Heart right ventricle (tissue), 16 donors: Measurements from ENCODE around the gene CDK14. TPM values are rescaled to one million over a fixed set of nuclear protein-coding genes. Genes with fewer than 3 reads are reported as not detected.

ENCODE experiments used
- ATAC-seq, 8 donors: fragments of 200-7000 bp; cut with Tn5 transposase; one replicate each; pipeline ENCODE4 v1.9.1; 2020; ENCODE audit warnings: mild to moderate bottlenecking in 8 of 8, moderate library complexity in 8 of 8, moderate number of reproducible peaks in 1 of 8
- DNase-seq, 2 donors: peaks; one replicate each; pipeline ENCODE4 v3.0.0-alpha.2; 2020
- H3K27ac ChIP-seq, 10 donors: fragments of 200-600 bp; sonication (generic) in 2 of 10; one replicate each; pipeline versions ENCODE4 v1.5.0 to v1.8.0; 2020 to 2022; ENCODE audit warnings: mild to moderate bottlenecking in 3 of 10
- H3K27me3 ChIP-seq, 7 donors: fragments of 200-600 bp; one replicate each; pipeline ENCODE4 v1.8.0; 2021 to 2022; ENCODE audit warnings: mild to moderate bottlenecking in 2 of 7
- H3K36me3 ChIP-seq, 9 donors: fragments of 200-600 bp; sonication (generic) in 1 of 9; one replicate each; pipeline versions ENCODE4 v1.5.0 to v1.8.0; 2020 to 2022; ENCODE audit warnings: mild to moderate bottlenecking in 2 of 9
- H3K4me1 ChIP-seq, 9 donors: fragments of 200-600 bp; sonication (generic) in 1 of 9; one replicate each; pipeline versions ENCODE4 v1.5.0 to v1.8.0; 2020 to 2022; ENCODE audit warnings: mild to moderate bottlenecking in 4 of 9
- H3K4me3 ChIP-seq, 10 donors: fragments of 200-600 bp; sonication (generic) in 2 of 10; one replicate each; pipeline versions ENCODE4 v1.5.0 to v1.8.0; 2020 to 2022; ENCODE audit warnings: mild to moderate bottlenecking in 7 of 10, moderate library complexity in 2 of 10
- H3K9me3 ChIP-seq, 11 donors: fragments of 200-600 bp in 10 of 11; sonication (generic) in 2 of 11; one replicate each; pipeline versions ENCODE4 v1.5.0 to v1.8.0; 2013 to 2022; ENCODE audit warnings: mild to moderate bottlenecking in 2 of 11, control low read depth in 1 of 11, moderate library complexity in 1 of 11
- WGBS, 2 donors: extraction: QIAGEN DNeasy Blood & Tissue Kit; methylation state at CpG; one replicate each; pipeline ENCODE4 v1.1.7; 2013; ENCODE audit warnings: inconsistent platforms in 1 of 2; 5-methylcytosine and 5-hydroxymethylcytosine counted together
- intact Hi-C, 10 donors: fragments of 100-400 bp; cut with DNase I; formaldehyde crosslinking; loops; one replicate each; pipeline versions ENCODE4 v1.11.1 to v1.14.2; 2022
- polyA plus RNA-seq, 2 donors: library from polyadenylated mRNA; stranded (reverse); fragments of 200-250 nt; gene quantifications; one replicate each; pipeline ENCODE4 v1.2.3, GENCODE V29; 2013
- total RNA-seq, 10 donors: library from RNA; stranded (reverse); fragmentation: NEBNext Ultra II Directional in 3 of 10; extraction: Animal tissue kit (Norgen Biotek cat#: 25700) in 3 of 10; gene quantifications; one replicate each; pipeline versions ENCODE4 v1.2.1 to v1.2.4, GENCODE V29; 2021 to 2023
- TF ChIP-seq, protein P1 (sequence below), 9 donors: fragments of 200-600 bp; sonication (generic) in 2 of 9; IDR thresholded peaks; one replicate each; pipeline versions ENCODE4 v1.5.0 to v1.8.0; 2021 to 2022; ENCODE audit warnings: antibody characterized with exemption in 9 of 9, mild to moderate bottlenecking in 5 of 9, moderate library complexity in 1 of 9
- donor health status: Arrhythmogenic right ventricular cardiomyopathy.
- donor health status: ischemic (EF 13 %, LVEDD 7.1; RV severe dilation, severe dysfunction).
- donor health status: healthy with polysubstance abuse.
- donor health status: DM: no; HTN: yes; CAD: no.
- donor health status: DM: no; HTN: no; CAD: no.
- donor health status: ischemic (EF 25% LVEDD 6.9; RV normal size, moderate dysfunction).
- donor health status: ischemic (EF 25% LVEDD 5.7; RV mildly dilated, moderate dysfunction).
- donor health status: healthy.
- donor health status: DM: yes; HTN: yes; CAD: no.
- donor health status: Ischemic cardiomyopathy.
- donor health status: ischemic (EF 35%, LVEDD 5.7; RV mildly dilated, moderate dysfunction).
- donor health status: nonischemic (EF 11% LVEDD 7.7; RV severe dilation, severe dysfunction).
- donor health status: DM: yes; HTN: yes; CAD: no.
- donor health status: PGD.
- donor health status: ischemic (EF 29% LVEDD 5.4; RV normal size, mild dysfunction).
- donor health status: nonischemic (EF 23%, LVEDD 6.1; RV moderate dilation, normal function).

CDK14 gene
- total and polyA plus RNA-seq, 12 donors: 3.9 to 36.5 (median 21.4) TPM

DNA sequence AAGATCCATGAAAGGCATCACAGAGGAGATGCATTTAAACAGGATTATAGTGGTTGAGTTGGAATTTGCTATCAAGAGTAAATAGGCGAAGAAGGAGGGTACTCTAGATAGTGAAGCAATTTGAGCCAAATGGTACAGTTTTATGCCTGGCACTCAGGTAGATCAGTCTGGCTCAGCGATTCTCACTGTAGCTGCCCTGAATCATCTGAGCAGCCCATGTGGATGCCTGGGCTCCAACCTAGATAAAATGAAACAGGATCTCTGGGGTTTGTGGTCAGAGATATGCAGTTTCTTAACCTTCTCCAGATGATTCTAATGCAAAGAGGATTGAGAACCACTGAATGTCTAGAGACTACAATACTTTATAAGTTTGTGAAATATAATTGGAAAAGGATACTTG, 386.1 kb downstream of the CDK14 start:
- H3K9me3 ChIP-seq: peaks cover 0 to 12% (median 0%) of the 10 kb centered on the region in 11 donors
- ATAC-seq: no peak
- intact Hi-C loops: no loop called here
- H3K4me3 ChIP-seq: no peak overlapping the region
- H3K36me3 ChIP-seq: peaks cover 0 to 8% (median 0%) of the 10 kb centered on the region in 9 donors
- TF ChIP-seq, protein P1, sequence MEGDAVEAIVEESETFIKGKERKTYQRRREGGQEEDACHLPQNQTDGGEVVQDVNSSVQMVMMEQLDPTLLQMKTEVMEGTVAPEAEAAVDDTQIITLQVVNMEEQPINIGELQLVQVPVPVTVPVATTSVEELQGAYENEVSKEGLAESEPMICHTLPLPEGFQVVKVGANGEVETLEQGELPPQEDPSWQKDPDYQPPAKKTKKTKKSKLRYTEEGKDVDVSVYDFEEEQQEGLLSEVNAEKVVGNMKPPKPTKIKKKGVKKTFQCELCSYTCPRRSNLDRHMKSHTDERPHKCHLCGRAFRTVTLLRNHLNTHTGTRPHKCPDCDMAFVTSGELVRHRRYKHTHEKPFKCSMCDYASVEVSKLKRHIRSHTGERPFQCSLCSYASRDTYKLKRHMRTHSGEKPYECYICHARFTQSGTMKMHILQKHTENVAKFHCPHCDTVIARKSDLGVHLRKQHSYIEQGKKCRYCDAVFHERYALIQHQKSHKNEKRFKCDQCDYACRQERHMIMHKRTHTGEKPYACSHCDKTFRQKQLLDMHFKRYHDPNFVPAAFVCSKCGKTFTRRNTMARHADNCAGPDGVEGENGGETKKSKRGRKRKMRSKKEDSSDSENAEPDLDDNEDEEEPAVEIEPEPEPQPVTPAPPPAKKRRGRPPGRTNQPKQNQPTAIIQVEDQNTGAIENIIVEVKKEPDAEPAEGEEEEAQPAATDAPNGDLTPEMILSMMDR (IDR thresholded peaks at IDR 0.05): no peak
- peaks cover 0 to 3% (median 0%) of the 10 kb centered on the region in 9 donors for H3K4me1 ChIP-seq
- no peak overlapping the region for H3K27ac ChIP-seq
- no peaks in the 10 kb centered on the region for H3K27me3 ChIP-seq
- DNase-seq: no peak
- WGBS, 2 donors: 97% methylated on average over 2 of the region's 2 CpGs

DNA sequence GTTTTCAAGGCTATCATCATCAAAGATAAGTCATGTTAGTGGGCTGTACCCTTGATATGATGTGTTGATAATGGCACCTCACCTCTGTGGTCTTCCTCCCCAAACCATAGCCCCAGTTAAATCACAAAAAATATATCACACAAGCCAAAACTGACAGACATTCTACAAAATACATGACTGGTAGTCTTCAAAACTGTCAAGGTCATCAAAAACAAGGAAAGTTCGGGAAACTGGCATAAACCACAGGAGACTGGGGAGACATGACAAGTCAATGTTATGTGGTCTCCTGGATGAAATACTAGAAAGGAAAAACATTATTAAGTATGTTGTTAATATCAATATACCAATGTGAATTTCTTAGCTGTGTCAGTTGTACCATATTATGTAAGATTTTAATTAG, 388.6 kb downstream of the CDK14 start:
- Histone ChIP-seq H3K4me1 (peaks cover 0 to 18% (median 6%) of the 10 kb centered on the region in 9 donors), H3K9me3 (peaks cover 0 to 11% (median 0%) of the 10 kb centered on the region in 11 donors), H3K27me3 (no peaks in the 10 kb centered on the region), H3K27ac (no peak overlapping the region), H3K36me3 (peaks cover 0 to 8% (median 0%) of the 10 kb centered on the region in 9 donors), H3K4me3 (no peak overlapping the region)
- TF ChIP-seq, protein P1 (IDR thresholded peaks at IDR 0.05): no peak
- intact Hi-C loops: no loop called here
- no peak for DNase-seq
- WGBS, 2 donors: 94 to 97% methylated on average over 1 of the region's 1 CpG
- ATAC-seq: no peak

DNA sequence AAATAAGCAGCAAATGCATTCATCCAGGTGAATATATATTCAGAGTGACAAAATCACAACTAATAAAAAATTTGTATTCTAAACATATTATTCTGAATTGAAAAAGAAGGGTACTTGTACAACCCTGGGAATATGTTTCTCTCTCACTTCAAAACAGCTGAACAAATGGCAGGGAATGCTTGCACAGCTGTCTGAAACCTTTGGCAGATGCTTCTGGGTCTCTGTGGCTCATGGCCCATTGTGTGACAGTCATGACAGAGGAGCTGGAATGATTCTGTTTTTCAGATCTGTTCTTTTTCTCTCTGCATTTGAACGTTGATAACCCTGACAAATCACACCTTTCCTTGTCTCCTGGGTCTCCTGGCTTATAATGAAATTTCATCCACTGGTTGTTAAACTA, 392.4 kb downstream of the CDK14 start:
- peak in 5 of 8 donors; percentile 20 to 67 (median 47) for ATAC-seq
- no peaks in the 10 kb centered on the region for H3K9me3 ChIP-seq
- WGBS, 2 donors: 20 to 28% methylated on average over 1 of the region's 1 CpG
- peaks cover 0 to 8% (median 0%) of the 10 kb centered on the region in 9 donors for H3K36me3 ChIP-seq
- no peak overlapping the region for H3K4me3 ChIP-seq
- TF ChIP-seq, protein P1 (IDR thresholded peaks at IDR 0.05): no peak
- peak in 1 of 2 donors; percentile 19 for DNase-seq
- no peak overlapping the region for H3K27ac ChIP-seq
- H3K27me3 ChIP-seq: no peaks in the 10 kb centered on the region
- H3K4me1 ChIP-seq: peaks cover 0 to 18% (median 6%) of the 10 kb centered on the region in 9 donors
- intact Hi-C loops: no loop called here

DNA sequence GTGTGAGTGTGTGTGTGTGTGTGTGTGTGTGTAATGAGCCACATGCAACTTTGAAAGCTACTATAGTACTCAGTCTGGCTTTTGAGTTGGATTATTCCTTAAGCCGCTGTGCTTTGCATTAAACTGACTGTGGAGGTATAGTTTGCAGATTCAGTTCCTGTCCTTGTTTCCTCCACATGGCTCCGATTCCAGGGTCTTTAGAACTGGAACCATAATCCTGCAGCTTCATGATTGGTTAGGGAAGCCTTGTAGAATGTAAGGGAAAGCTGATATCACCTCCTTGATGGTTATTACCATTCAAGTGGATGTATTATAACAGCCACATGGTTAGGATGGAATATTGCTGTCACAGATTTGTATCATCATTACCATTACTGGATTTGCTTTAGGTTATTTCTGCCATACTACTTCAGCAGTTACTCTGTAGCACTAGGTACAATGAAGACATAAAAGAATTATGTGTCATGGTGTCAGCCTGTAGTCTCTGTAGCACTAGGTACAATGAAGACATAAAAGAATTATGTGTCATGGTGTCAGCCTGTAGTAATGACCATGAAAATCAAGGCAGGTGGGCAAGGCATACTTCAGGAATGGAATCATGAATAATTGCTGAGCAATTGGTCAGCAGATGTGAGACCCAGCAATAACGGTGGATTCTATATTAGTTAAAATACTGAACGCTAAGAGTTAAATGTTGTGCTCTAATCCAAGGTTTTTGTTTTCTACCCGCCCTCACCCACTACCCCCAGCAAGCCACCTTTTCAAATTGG, 393.1 kb downstream of the CDK14 start:
- intact Hi-C loops: no loop called here
- peaks cover 0 to 8% (median 0%) of the 10 kb centered on the region in 9 donors for H3K36me3 ChIP-seq
- TF ChIP-seq, protein P1 (IDR thresholded peaks at IDR 0.05): no peak

More for the DNA sequence above, 393.1 kb downstream of the CDK14 start:
- no peak overlapping the region for H3K4me3 ChIP-seq
- ATAC-seq (no peak), DNase-seq (no peak)
- WGBS, 2 donors: 92 to 96% methylated on average over 5 of the region's 5 CpGs
- H3K4me1 ChIP-seq: peaks cover 0 to 18% (median 6%) of the 10 kb centered on the region in 9 donors
- no peaks in the 10 kb centered on the region for H3K9me3 ChIP-seq
- no peaks in the 10 kb centered on the region for H3K27me3 ChIP-seq
- H3K27ac ChIP-seq: no peak overlapping the region
